Fibroblast of lung (primary cell): ENCODE results near the gene SCOC.

Source experiments
- CTCF ChIP-seq, 2 donors: IDR thresholded peaks in 1 of 2; conservative IDR thresholded peaks in 1 of 2; 1 replicate in 1 of 2; 2 replicates in 1 of 2; pipeline ENCODE4 v1.5.1; 2011 to 2012; ENCODE audit warnings: low read length in 2 of 2, control low read depth in 1 of 2, inconsistent platforms in 1 of 2, low read depth in 1 of 2, mild to moderate bottlenecking in 1 of 2
- EZH2 ChIP-seq: IDR thresholded peaks from 2 replicates; pipeline ENCODE4 v1.5.1; 2012; ENCODE audit warnings: low read length, control low read depth, mild to moderate bottlenecking; ENCODE audit errors: missing control alignments

- TF ChIP-seq CTCF (conservative IDR thresholded peaks at IDR 0.05 in 1 of 2, IDR thresholded peaks at IDR 0.05 in 1 of 2; ENCODE audit: low read depth in 1 of 2, low read length in 2 of 2): no peak
- no peak for TF ChIP-seq EZH2
Measured at GRCh38 chr4:140406292-140406691, 32.8 kb downstream of the SCOC start.
